ENCODE measurements around the gene NFIA. TPM values are rescaled to one million over a fixed set of nuclear protein-coding genes. Genes with fewer than 3 reads are reported as not detected.

Gene NFIA
- total and polyA plus RNA-seq, 2 of the 13 experiments (the other 11 are each of a cell fraction or from before 2014, with no cell fraction given): 14.7 to 28.5 TPM

DNA sequence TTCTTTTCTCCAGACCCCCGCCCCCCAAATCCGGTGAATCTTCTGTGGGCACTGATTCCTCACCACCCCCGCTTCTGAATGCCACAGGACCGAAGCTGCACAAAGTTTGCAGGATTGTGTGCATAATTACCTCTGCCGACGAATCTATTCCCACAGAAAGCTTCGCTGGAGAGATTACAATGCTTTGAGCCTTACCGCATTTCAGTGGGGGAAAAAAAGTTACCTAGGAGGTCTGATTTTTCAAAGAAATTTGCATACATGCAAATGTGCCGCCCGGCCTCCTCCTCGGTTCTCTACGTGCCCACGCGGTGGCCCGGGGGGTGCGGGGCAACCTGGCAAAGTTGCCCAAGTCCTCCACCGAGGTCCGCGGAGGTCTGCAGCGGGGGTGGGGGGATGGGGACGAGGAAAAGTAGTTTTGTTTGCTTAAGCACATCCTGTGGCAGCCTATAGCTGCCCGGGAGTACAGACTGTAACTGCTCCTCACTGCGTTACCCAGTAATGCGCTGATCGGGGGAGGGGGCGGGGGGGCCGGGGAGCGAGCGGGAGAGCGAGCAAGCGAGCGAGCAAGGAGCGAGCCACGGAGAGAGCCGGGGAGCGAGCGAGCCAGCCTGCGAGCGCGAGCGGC is 563 bp upstream of the NFIA start (continued):
- TF ChIP-seq, protein P1, sequence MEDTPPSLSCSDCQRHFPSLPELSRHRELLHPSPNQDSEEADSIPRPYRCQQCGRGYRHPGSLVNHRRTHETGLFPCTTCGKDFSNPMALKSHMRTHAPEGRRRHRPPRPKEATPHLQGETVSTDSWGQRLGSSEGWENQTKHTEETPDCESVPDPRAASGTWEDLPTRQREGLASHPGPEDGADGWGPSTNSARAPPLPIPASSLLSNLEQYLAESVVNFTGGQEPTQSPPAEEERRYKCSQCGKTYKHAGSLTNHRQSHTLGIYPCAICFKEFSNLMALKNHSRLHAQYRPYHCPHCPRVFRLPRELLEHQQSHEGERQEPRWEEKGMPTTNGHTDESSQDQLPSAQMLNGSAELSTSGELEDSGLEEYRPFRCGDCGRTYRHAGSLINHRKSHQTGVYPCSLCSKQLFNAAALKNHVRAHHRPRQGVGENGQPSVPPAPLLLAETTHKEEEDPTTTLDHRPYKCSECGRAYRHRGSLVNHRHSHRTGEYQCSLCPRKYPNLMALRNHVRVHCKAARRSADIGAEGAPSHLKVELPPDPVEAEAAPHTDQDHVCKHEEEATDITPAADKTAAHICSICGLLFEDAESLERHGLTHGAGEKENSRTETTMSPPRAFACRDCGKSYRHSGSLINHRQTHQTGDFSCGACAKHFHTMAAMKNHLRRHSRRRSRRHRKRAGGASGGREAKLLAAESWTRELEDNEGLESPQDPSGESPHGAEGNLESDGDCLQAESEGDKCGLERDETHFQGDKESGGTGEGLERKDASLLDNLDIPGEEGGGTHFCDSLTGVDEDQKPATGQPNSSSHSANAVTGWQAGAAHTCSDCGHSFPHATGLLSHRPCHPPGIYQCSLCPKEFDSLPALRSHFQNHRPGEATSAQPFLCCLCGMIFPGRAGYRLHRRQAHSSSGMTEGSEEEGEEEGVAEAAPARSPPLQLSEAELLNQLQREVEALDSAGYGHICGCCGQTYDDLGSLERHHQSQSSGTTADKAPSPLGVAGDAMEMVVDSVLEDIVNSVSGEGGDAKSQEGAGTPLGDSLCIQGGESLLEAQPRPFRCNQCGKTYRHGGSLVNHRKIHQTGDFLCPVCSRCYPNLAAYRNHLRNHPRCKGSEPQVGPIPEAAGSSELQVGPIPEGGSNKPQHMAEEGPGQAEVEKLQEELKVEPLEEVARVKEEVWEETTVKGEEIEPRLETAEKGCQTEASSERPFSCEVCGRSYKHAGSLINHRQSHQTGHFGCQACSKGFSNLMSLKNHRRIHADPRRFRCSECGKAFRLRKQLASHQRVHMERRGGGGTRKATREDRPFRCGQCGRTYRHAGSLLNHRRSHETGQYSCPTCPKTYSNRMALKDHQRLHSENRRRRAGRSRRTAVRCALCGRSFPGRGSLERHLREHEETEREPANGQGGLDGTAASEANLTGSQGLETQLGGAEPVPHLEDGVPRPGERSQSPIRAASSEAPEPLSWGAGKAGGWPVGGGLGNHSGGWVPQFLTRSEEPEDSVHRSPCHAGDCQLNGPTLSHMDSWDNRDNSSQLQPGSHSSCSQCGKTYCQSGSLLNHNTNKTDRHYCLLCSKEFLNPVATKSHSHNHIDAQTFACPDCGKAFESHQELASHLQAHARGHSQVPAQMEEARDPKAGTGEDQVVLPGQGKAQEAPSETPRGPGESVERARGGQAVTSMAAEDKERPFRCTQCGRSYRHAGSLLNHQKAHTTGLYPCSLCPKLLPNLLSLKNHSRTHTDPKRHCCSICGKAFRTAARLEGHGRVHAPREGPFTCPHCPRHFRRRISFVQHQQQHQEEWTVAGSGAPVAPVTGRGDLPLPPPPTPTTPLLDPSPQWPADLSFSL (CRISPR knock-in tag; IDR thresholded peaks at IDR 0.05): no peak
- TF ChIP-seq EP300 (IDR thresholded peaks at IDR 0.05; ENCODE audit: low read depth in 2 of 2, low read length in 2 of 2) (peak in 1 of 2 experiments; percentile 54; a peak in 2 of 4 replicates), EP300 (CRISPR knock-in tag; IDR thresholded peaks at IDR 0.05; ENCODE audit: borderline replicate concordance) (no peak), ZNF101 (CRISPR knock-in tag; IDR thresholded peaks at IDR 0.05; ENCODE audit: borderline replicate concordance, low read depth) (no peak; the same call in 1 of the 2 replicates), RNF2 (conservative IDR thresholded peaks at IDR 0.05; ENCODE audit: low read depth) (no peak), ZNF530 (CRISPR knock-in tag; IDR thresholded peaks at IDR 0.05; ENCODE audit: low read depth) (no peak), ZNF331 (CRISPR knock-in tag; IDR thresholded peaks at IDR 0.05) (0 out of 2 replicates have a peak, but pooled peaks have one; percentile 18), BHLHE40 (IDR thresholded peaks at IDR 0.05; ENCODE audit: low read length) (no peak), ONECUT2 (CRISPR knock-in tag; IDR thresholded peaks at IDR 0.05) (no peak), ZNF138 (CRISPR knock-in tag; IDR thresholded peaks at IDR 0.05; ENCODE audit: low read depth) (no peak), ZNF841 (CRISPR knock-in tag; IDR thresholded peaks at IDR 0.05; ENCODE audit: borderline replicate concordance) (no peak)
- TF ChIP-seq, protein P2, sequence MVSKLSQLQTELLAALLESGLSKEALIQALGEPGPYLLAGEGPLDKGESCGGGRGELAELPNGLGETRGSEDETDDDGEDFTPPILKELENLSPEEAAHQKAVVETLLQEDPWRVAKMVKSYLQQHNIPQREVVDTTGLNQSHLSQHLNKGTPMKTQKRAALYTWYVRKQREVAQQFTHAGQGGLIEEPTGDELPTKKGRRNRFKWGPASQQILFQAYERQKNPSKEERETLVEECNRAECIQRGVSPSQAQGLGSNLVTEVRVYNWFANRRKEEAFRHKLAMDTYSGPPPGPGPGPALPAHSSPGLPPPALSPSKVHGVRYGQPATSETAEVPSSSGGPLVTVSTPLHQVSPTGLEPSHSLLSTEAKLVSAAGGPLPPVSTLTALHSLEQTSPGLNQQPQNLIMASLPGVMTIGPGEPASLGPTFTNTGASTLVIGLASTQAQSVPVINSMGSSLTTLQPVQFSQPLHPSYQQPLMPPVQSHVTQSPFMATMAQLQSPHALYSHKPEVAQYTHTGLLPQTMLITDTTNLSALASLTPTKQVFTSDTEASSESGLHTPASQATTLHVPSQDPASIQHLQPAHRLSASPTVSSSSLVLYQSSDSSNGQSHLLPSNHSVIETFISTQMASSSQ (IDR thresholded peaks at IDR 0.05; ENCODE audit: low read depth): no peak
- TF ChIP-seq, protein P2 (CRISPR knock-in tag; IDR thresholded peaks at IDR 0.05; ENCODE audit: borderline replicate concordance): no peak
- TF ChIP-seq, protein P3, sequence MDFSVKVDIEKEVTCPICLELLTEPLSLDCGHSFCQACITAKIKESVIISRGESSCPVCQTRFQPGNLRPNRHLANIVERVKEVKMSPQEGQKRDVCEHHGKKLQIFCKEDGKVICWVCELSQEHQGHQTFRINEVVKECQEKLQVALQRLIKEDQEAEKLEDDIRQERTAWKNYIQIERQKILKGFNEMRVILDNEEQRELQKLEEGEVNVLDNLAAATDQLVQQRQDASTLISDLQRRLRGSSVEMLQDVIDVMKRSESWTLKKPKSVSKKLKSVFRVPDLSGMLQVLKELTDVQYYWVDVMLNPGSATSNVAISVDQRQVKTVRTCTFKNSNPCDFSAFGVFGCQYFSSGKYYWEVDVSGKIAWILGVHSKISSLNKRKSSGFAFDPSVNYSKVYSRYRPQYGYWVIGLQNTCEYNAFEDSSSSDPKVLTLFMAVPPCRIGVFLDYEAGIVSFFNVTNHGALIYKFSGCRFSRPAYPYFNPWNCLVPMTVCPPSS (IDR thresholded peaks at IDR 0.05): no peak
- TF ChIP-seq, protein P4, sequence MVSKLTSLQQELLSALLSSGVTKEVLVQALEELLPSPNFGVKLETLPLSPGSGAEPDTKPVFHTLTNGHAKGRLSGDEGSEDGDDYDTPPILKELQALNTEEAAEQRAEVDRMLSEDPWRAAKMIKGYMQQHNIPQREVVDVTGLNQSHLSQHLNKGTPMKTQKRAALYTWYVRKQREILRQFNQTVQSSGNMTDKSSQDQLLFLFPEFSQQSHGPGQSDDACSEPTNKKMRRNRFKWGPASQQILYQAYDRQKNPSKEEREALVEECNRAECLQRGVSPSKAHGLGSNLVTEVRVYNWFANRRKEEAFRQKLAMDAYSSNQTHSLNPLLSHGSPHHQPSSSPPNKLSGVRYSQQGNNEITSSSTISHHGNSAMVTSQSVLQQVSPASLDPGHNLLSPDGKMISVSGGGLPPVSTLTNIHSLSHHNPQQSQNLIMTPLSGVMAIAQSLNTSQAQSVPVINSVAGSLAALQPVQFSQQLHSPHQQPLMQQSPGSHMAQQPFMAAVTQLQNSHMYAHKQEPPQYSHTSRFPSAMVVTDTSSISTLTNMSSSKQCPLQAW (CRISPR knock-in tag; IDR thresholded peaks at IDR 0.05): no peak
